Astrocyte (in vitro differentiated cells and primary cell): ENCODE results near the gene SCN10A.

Experiments used
- CTCF ChIP-seq: IDR thresholded peaks from 2 replicates; pipeline ENCODE4 v1.5.1; 2011; ENCODE audit warnings: low read depth, mild to moderate bottlenecking, inconsistent platforms, low read length, moderate library complexity; ENCODE audit not compliant: insufficient read depth
- EZH2 ChIP-seq: IDR thresholded peaks from 2 replicates; pipeline ENCODE4 v1.6.1; 2012; ENCODE audit warnings: mild to moderate bottlenecking, low read length, inconsistent platforms; ENCODE audit not compliant: insufficient read depth

GRCh38 chr3:38837358-38837757 lies 21.3 kb upstream of the SCN10A start:
- no peak for TF ChIP-seq CTCF
- TF ChIP-seq EZH2, result no peak
